ENCODE measurements around the gene PADI3. TPM values are rescaled to one million over a fixed set of nuclear protein-coding genes. Genes with fewer than 3 reads are reported as not detected.

PADI3 gene
- total and polyA plus RNA-seq, 7 donors, result 0.51 TPM; not detected in 6

- H3K27ac ChIP-seq, result no peak overlapping the region
- TF ChIP-seq POLR2AphosphoS5 (IDR thresholded peaks at IDR 0.05) (no peak), CTCF (IDR thresholded peaks at IDR 0.05) (no peak), EP300 (IDR thresholded peaks at IDR 0.05) (no peak), POLR2A (IDR thresholded peaks at IDR 0.05) (no peak)
- no peaks in the 10 kb centered on the region for H3K4me1 ChIP-seq
- 81 to 83% methylated on average over 9 of the region's 9 CpGs for WGBS, 2 donors
- H3K4me3 ChIP-seq, result no peak overlapping the region
- intact Hi-C loops (cut with DNase I), result no loop called here
- H3K27me3 ChIP-seq, result peaks cover 0 to 22% (median 0%) of the 10 kb centered on the region in 3 donors
- no peaks in the 10 kb centered on the region for H3K9me3 ChIP-seq
- no peak for DNase-seq
- H3K36me3 ChIP-seq, result no peaks in the 10 kb centered on the region
Observed at GRCh38 chr1:17258116-17258757, 9.3 kb downstream of the PADI3 start.

GRCh38 chr1:17258758-17259130 lies 9.8 kb downstream of the PADI3 start:
- DNase-seq, result no peak
- intact Hi-C loops (cut with DNase I), result no loop called here
- no peaks in the 10 kb centered on the region for H3K4me1 ChIP-seq
- H3K27ac ChIP-seq, result no peak overlapping the region
- TF ChIP-seq CTCF (IDR thresholded peaks at IDR 0.05), result no peak
- TF ChIP-seq POLR2AphosphoS5 (IDR thresholded peaks at IDR 0.05), result no peak
- TF ChIP-seq EP300 (IDR thresholded peaks at IDR 0.05), result no peak
- TF ChIP-seq POLR2A (IDR thresholded peaks at IDR 0.05), result no peak
- 84% methylated on average over 6 of the region's 6 CpGs for WGBS, 2 donors
- H3K4me3 ChIP-seq, result no peak overlapping the region
- H3K27me3 ChIP-seq, result peaks cover 0 to 22% (median 0%) of the 10 kb centered on the region in 3 donors
- no peaks in the 10 kb centered on the region for H3K9me3 ChIP-seq
- no peaks in the 10 kb centered on the region for H3K36me3 ChIP-seq

GRCh38 chr1:17259233-17259873 lies 10.5 kb downstream of the PADI3 start:
- Histone ChIP-seq H3K4me3 (no peak overlapping the region), H3K27ac (no peak overlapping the region), H3K27me3 (peaks cover 0 to 22% (median 0%) of the 10 kb centered on the region in 3 donors), H3K36me3 (no peaks in the 10 kb centered on the region), H3K4me1 (no peaks in the 10 kb centered on the region), H3K9me3 (no peaks in the 10 kb centered on the region)
- no peak for TF ChIP-seq POLR2A (IDR thresholded peaks at IDR 0.05)
- no peak for TF ChIP-seq EP300 (IDR thresholded peaks at IDR 0.05)
- TF ChIP-seq CTCF (IDR thresholded peaks at IDR 0.05), result no peak
- TF ChIP-seq POLR2AphosphoS5 (IDR thresholded peaks at IDR 0.05), result no peak
- WGBS, 2 donors, result 80 to 83% methylated on average over 24 of the region's 24 CpGs
- no peak for DNase-seq
- intact Hi-C loops (cut with DNase I), result no loop called here

GRCh38 chr1:17260264-17260663 lies 11.4 kb downstream of the PADI3 start:
- DNase-seq, result no peak
- H3K4me1 ChIP-seq, result no peaks in the 10 kb centered on the region
- H3K27me3 ChIP-seq, result peaks cover 0 to 21% (median 0%) of the 10 kb centered on the region in 3 donors
- no peak for TF ChIP-seq EP300 (IDR thresholded peaks at IDR 0.05)
- no peak for TF ChIP-seq POLR2AphosphoS5 (IDR thresholded peaks at IDR 0.05)
- TF ChIP-seq POLR2A (IDR thresholded peaks at IDR 0.05), result no peak
- no peak for TF ChIP-seq CTCF (IDR thresholded peaks at IDR 0.05)
- intact Hi-C loops (cut with DNase I), result no loop called here
- H3K27ac ChIP-seq, result no peak overlapping the region
- no peaks in the 10 kb centered on the region for H3K36me3 ChIP-seq
- WGBS, 2 donors, result 81 to 88% methylated on average over 7 of the region's 7 CpGs
- H3K9me3 ChIP-seq, result no peaks in the 10 kb centered on the region
- H3K4me3 ChIP-seq, result no peak overlapping the region
